Spleen (tissue), 7 donors: ENCODE measurements around the gene PCNX1.

Source experiments
- POLR2A ChIP-seq, 3 donors: fragments of 450-650 bp; IDR thresholded peaks; one replicate each; pipeline ENCODE4 v1.5.1; 2017; ENCODE audit warnings: antibody characterized with exemption in 3 of 3, mild to moderate bottlenecking in 1 of 3
- POLR2AphosphoS5 ChIP-seq, 3 donors: sonication (generic); formaldehyde crosslinking; IDR thresholded peaks; one replicate each; pipeline ENCODE4 v1.5.1; 2017; ENCODE audit warnings: antibody characterized with exemption in 3 of 3
- TF ChIP-seq, protein P1 (sequence below), 11 experiments: fragments of 200-600 bp in 7 of 11; fragments of 450-650 bp in 4 of 11; sonication (generic) in 4 of 11; IDR thresholded peaks in 8 of 11; conservative IDR thresholded peaks in 3 of 11; 1 replicate in 7 of 11; 2 replicates in 4 of 11; pipeline versions ENCODE4 v1.4.0 to v1.8.0; 2016 to 2021; ENCODE audit warnings: antibody characterized with exemption in 11 of 11, inconsistent platforms in 4 of 11, mild to moderate bottlenecking in 1 of 11
- donor health status: DM: no; HTN: no; CAD: no; lungs with moderate emphysema.
- donor health status: DM: no; HTN: no; CAD: no.
- donor health status: DM: no; HTN: no; CAD: no.

DNA sequence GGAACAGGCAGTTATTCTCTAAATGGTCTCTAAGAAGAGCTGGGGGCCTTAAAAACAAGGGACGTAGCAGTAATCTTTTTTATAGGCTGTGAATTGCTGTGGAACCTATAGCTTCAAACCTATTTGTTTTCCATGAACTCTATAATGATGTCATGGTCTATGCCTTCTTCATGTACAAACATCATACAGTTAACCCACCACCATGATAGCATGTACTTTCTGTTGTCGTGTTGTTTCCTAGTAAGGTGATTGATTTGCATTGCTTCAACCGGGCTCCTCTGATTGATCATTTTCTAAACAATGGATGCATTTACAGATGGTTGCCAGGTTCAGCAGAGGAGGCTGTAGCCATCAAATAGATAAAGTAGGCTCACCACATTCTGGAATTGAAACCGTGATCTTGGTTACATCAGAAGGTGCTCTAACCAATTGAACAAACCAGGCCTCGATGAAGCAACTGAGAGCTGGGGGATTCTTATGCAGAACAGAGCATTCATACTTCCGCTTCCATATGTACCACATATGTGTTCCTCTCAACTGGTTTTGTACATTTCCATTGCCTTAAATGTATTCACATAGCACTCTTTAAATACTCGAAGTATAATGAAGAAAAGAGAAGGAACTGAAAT lies 25.6 kb upstream of the PCNX1 start:
- TF ChIP-seq, protein P1, sequence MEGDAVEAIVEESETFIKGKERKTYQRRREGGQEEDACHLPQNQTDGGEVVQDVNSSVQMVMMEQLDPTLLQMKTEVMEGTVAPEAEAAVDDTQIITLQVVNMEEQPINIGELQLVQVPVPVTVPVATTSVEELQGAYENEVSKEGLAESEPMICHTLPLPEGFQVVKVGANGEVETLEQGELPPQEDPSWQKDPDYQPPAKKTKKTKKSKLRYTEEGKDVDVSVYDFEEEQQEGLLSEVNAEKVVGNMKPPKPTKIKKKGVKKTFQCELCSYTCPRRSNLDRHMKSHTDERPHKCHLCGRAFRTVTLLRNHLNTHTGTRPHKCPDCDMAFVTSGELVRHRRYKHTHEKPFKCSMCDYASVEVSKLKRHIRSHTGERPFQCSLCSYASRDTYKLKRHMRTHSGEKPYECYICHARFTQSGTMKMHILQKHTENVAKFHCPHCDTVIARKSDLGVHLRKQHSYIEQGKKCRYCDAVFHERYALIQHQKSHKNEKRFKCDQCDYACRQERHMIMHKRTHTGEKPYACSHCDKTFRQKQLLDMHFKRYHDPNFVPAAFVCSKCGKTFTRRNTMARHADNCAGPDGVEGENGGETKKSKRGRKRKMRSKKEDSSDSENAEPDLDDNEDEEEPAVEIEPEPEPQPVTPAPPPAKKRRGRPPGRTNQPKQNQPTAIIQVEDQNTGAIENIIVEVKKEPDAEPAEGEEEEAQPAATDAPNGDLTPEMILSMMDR (IDR thresholded peaks at IDR 0.05 in 8 of 11, conservative IDR thresholded peaks at IDR 0.05 in 3 of 11), result no peak
- no peak for TF ChIP-seq POLR2A (IDR thresholded peaks at IDR 0.05)
- TF ChIP-seq POLR2AphosphoS5 (IDR thresholded peaks at IDR 0.05), result no peak
